Caco-2 (cell line): ENCODE data around the gene PIGR. TPM values are rescaled to one million over a fixed set of nuclear protein-coding genes. Genes with fewer than 3 reads are reported as not detected.

Experiments
- BruUV-seq: library from RNA; stranded (reverse); fragments of 400-500 nt; replicated peaks from 2 replicates; lab custom pipeline; 2021; lab: Mats Ljungman, UMichigan
- CTCF ChIA-PET: fragments of 300-600 bp; sonication (Branson Sonifier 250); formaldehyde crosslinking; loops from one replicate; lab custom pipeline; 2022; ENCODE audit warnings: antibody characterized with exemption; lab: Charles Lee
- POLR2A ChIA-PET: fragments of 300-600 bp; sonication (Branson Sonifier 250); formaldehyde crosslinking; loops from one replicate; lab custom pipeline; 2022; ENCODE audit warnings: antibody characterized with exemption; lab: Charles Lee
- DNase-seq, 2 experiments: peaks; one replicate each; pipeline versions ENCODE4 v3.0.0 to v3.0.0-alpha.2; 2020 to 2022
- H3K27me3 ChIP-seq: replicated peaks from 2 replicates; pipeline ENCODE4 v1.6.0; 2011; ENCODE audit warnings: low read length; ENCODE audit not compliant: control insufficient read depth, insufficient read depth
- H3K36me3 ChIP-seq: 2 replicates; pipeline ENCODE4 v1.5.1; 2011; ENCODE audit warnings: low read length; ENCODE audit not compliant: control insufficient read depth, insufficient read depth
- H3K4me1 ChIP-seq: fragments of 250-450 bp; sonication (Bioruptor Pico); 2 replicates; pipeline ENCODE4 v1.5.1; 2020; ENCODE audit warnings: mild to moderate bottlenecking
- H3K4me3 ChIP-seq: 2 replicates; pipeline ENCODE4 v1.5.1; 2011; ENCODE audit warnings: low read depth, mild to moderate bottlenecking, control low read depth, low read length
- H3K9me3 ChIP-seq: fragments of 250-450 bp; sonication (Bioruptor Pico); 2 replicates; pipeline ENCODE4 v1.5.1; 2020; ENCODE audit warnings: mild to moderate bottlenecking, moderate library complexity
- H3K27ac Mint-ChIP-seq: one replicate; pipeline ENCODE4 v1.8.0; 2022; ENCODE audit warnings: mixed read lengths; ENCODE audit not compliant: unreplicated experiment
- H3K27me3 Mint-ChIP-seq: one replicate; pipeline ENCODE4 v1.8.0; 2022; ENCODE audit warnings: mixed read lengths; ENCODE audit not compliant: insufficient read depth, unreplicated experiment
- H3K36me3 Mint-ChIP-seq: one replicate; pipeline ENCODE4 v1.8.0; 2022; ENCODE audit warnings: mild to moderate bottlenecking, mixed read lengths; ENCODE audit not compliant: insufficient read depth, unreplicated experiment
- H3K4me1 Mint-ChIP-seq: one replicate; pipeline ENCODE4 v1.8.0; 2022; ENCODE audit warnings: low read depth, mixed read lengths; ENCODE audit not compliant: unreplicated experiment
- H3K4me3 Mint-ChIP-seq: one replicate; pipeline ENCODE4 v1.8.0; 2022; ENCODE audit warnings: mild to moderate bottlenecking, moderate library complexity, mixed read lengths; ENCODE audit not compliant: unreplicated experiment
- H3K9me3 Mint-ChIP-seq: one replicate; pipeline ENCODE4 v1.8.0; 2022; ENCODE audit warnings: mixed read lengths; ENCODE audit not compliant: unreplicated experiment
- intact Hi-C: fragments of 100-400 bp; cut with micrococcal nuclease; formaldehyde crosslinking; loops from one replicate; pipeline ENCODE4 v1.10.0; 2022; ENCODE audit not compliant: unreplicated experiment
- total RNA-seq: library from RNA; stranded (reverse); gene quantifications from 2 replicates; pipeline ENCODE4 v1.2.3, GENCODE V29; 2022
- TF ChIP-seq, protein P1 (sequence below), 2 experiments: fragments of 200-600 bp in 1 of 2; IDR thresholded peaks; 1 replicate in 1 of 2; 2 replicates in 1 of 2; pipeline versions ENCODE4 v1.5.1 to v1.8.0; 2011 to 2022; ENCODE audit warnings: antibody characterized with exemption in 1 of 2, control low read depth in 1 of 2, inconsistent platforms in 1 of 2, low read depth in 1 of 2, low read length in 1 of 2, mild to moderate bottlenecking in 1 of 2, moderate library complexity in 1 of 2; ENCODE audit not compliant: insufficient read depth in 1 of 2, severe bottlenecking in 1 of 2, unreplicated experiment in 1 of 2

Gene PIGR
- total RNA-seq, 1 experiment from 2014 or later, result not detected

DNA sequence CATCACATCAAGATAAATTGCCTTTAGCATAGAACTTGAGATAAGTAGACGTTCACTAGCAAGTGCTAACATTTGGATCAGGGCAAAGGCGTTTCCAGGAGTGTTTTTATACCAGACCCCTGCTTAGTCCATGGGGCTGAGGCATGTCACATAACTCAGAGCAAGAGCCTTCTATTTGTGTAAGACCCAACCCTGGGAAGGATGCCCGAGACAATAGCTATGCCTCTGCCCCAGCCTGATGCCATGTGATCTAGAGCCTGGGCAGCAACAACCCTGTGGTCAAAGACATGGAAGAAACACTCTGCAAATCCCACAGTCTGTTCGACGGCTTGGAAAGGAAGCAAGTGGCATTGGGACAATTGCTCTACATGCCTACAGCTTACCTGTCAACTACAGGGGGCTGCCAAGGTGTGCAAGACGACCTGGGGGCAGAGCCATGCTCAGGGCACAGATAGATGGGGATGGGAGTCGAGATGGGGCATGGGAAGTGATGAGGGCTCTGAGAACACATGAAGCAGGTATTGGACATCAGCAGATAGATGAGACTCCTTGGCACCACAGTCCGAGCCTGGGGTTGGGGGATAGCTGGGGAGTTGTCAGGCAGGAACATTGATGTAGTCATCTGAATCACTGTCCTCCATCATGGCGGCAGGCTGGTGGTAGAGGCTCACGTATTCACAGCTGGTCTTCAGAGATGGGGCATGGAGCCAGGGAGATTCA, 41.7 kb downstream of the PIGR start:
- POLR2A ChIA-PET, result no interaction called here
- Mint-ChIP-seq H3K27me3 (peaks cover 25% of the 10 kb centered on the region), H3K9me3 (no peaks in the 10 kb centered on the region), H3K4me3 (no peak overlapping the region), H3K36me3 (no peaks in the 10 kb centered on the region), H3K27ac (no peak overlapping the region), H3K4me1 (peaks cover 12% of the 10 kb centered on the region)
- Histone ChIP-seq H3K4me1 (0 out of 2 replicates have a peak, but pooled peaks cover under 1% of the 10 kb centered on the region), H3K9me3 (no peaks in the 10 kb centered on the region), H3K27me3 (no peaks in the 10 kb centered on the region; the same call in none of the 2 replicates), H3K4me3 (no peak overlapping the region), H3K36me3 (no peaks in the 10 kb centered on the region)
- intact Hi-C loops, result no loop called here
- CTCF ChIA-PET, result no interaction called here
- TF ChIP-seq, protein P1, sequence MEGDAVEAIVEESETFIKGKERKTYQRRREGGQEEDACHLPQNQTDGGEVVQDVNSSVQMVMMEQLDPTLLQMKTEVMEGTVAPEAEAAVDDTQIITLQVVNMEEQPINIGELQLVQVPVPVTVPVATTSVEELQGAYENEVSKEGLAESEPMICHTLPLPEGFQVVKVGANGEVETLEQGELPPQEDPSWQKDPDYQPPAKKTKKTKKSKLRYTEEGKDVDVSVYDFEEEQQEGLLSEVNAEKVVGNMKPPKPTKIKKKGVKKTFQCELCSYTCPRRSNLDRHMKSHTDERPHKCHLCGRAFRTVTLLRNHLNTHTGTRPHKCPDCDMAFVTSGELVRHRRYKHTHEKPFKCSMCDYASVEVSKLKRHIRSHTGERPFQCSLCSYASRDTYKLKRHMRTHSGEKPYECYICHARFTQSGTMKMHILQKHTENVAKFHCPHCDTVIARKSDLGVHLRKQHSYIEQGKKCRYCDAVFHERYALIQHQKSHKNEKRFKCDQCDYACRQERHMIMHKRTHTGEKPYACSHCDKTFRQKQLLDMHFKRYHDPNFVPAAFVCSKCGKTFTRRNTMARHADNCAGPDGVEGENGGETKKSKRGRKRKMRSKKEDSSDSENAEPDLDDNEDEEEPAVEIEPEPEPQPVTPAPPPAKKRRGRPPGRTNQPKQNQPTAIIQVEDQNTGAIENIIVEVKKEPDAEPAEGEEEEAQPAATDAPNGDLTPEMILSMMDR (IDR thresholded peaks at IDR 0.05; ENCODE audit: insufficient read depth in 1 of 2, low read depth in 1 of 2, low read length in 1 of 2, severe bottlenecking in 1 of 2, unreplicated experiment in 1 of 2), result no peak
- no peak for DNase-seq
- no TSS peak for BruUV-seq

DNA sequence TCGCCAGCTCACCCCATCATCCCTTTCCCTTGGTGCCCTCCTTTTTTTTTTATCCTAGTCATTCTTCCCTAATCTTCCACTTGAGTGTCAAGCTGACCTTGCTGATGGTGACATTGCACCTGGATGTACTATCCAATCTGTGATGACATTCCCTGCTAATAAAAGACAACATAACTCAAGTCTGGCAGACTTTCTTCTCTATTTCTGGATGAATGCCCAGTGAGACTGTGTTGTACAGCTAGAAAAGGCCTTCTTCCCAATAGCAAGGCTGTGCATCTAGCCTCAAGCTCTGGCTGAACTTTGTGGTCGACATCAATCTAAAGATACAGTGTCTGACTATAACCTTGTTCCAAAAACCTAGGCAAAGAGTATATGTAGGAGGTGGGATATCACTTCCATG, 42.6 kb downstream of the PIGR start:
- no peak for DNase-seq
- intact Hi-C loops, result no loop called here
- Mint-ChIP-seq H3K4me3 (no peak overlapping the region), H3K27ac (no peak overlapping the region), H3K4me1 (peaks cover 8% of the 10 kb centered on the region), H3K36me3 (no peaks in the 10 kb centered on the region), H3K27me3 (peaks cover 21% of the 10 kb centered on the region), H3K9me3 (no peaks in the 10 kb centered on the region)
- H3K36me3 ChIP-seq, result no peaks in the 10 kb centered on the region
- ChIA-PET CTCF (no interaction called here), POLR2A (interaction anchor here (0.7 kb wide), 1 partner anchor 112 kb away, joined by 3 read pairs; no protein-coding TSS in a partner anchor)
- H3K9me3 ChIP-seq, result no peaks in the 10 kb centered on the region
- H3K27me3 ChIP-seq, result no peaks in the 10 kb centered on the region; the same call in none of the 2 replicates
- no peak overlapping the region for H3K4me3 ChIP-seq
- H3K4me1 ChIP-seq, result no peaks in the 10 kb centered on the region
- TF ChIP-seq, protein P1 (IDR thresholded peaks at IDR 0.05; ENCODE audit: insufficient read depth in 1 of 2, low read depth in 1 of 2, low read length in 1 of 2, severe bottlenecking in 1 of 2, unreplicated experiment in 1 of 2), result no peak
- no TSS peak for BruUV-seq

DNA sequence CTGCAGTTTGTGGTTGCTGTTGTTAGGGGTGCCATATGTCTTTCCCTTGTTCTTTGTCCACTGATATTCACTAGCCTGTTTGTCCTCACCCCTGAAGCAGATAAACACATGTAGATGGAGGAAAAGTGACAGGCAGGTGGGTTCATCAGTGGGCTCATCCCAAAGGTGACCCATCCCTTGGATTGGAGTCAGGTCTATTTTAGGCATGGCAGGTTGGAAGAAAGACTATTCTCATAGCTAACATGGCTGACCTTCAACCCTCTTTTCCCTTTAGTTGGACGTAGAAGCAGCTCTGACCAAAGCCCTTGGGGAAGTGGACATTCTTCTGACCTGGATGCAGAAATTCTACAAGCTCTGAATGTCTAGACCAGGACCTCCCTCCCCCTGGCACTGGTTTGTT, 43.6 kb downstream of the PIGR start:
- no peak for DNase-seq
- Mint-ChIP-seq H3K36me3 (no peaks in the 10 kb centered on the region), H3K27ac (no peak overlapping the region), H3K27me3 (peaks cover 16% of the 10 kb centered on the region), H3K4me1 (no peaks in the 10 kb centered on the region), H3K9me3 (no peaks in the 10 kb centered on the region), H3K4me3 (no peak overlapping the region)
- intact Hi-C loops, result no loop called here
- TF ChIP-seq, protein P1 (IDR thresholded peaks at IDR 0.05; ENCODE audit: insufficient read depth in 1 of 2, low read depth in 1 of 2, low read length in 1 of 2, severe bottlenecking in 1 of 2, unreplicated experiment in 1 of 2), result no peak
- Histone ChIP-seq H3K4me1 (no peaks in the 10 kb centered on the region), H3K4me3 (no peak overlapping the region), H3K36me3 (no peaks in the 10 kb centered on the region), H3K9me3 (no peaks in the 10 kb centered on the region), H3K27me3 (no peaks in the 10 kb centered on the region; the same call in none of the 2 replicates)
- POLR2A ChIA-PET, result no interaction called here
- CTCF ChIA-PET, result interaction anchor here (1.0 kb wide), 1 partner anchor 9 kb away, joined by 3 read pairs; no protein-coding TSS in a partner anchor
- BruUV-seq, result no TSS peak
